22Rv1 (cell line): ENCODE results near the gene GOLGA6L1.

ENCODE experiments used
- H3K27ac ChIP-seq: fragments of 450-650 bp; 2 replicates; pipeline ENCODE4 v1.5.1; 2017
- CTCF ChIP-seq: fragments of 450-650 bp; IDR thresholded peaks from 2 replicates; pipeline ENCODE4 v1.5.1; 2017; ENCODE audit warnings: mild to moderate bottlenecking
- ZFX ChIP-seq: fragments of 450-650 bp; IDR thresholded peaks from 2 replicates; pipeline ENCODE4 v1.6.1; 2017; ENCODE audit warnings: antibody characterized with exemption, borderline replicate concordance

GOLGA6L1 gene

GRCh38 chr15:23081271-23081670, 55.4 kb downstream of the GOLGA6L1 start:
- TF ChIP-seq ZFX (no peak), CTCF (no peak)
- no peak overlapping the region for H3K27ac ChIP-seq

GRCh38 chr15:23079766-23080165, 56.9 kb downstream of the GOLGA6L1 start:
- TF ChIP-seq ZFX (no peak), CTCF (no peak)
- H3K27ac ChIP-seq, result no peak overlapping the region
